ENCODE measurements around the gene SMIM5.

The SMIM5 gene

DNA sequence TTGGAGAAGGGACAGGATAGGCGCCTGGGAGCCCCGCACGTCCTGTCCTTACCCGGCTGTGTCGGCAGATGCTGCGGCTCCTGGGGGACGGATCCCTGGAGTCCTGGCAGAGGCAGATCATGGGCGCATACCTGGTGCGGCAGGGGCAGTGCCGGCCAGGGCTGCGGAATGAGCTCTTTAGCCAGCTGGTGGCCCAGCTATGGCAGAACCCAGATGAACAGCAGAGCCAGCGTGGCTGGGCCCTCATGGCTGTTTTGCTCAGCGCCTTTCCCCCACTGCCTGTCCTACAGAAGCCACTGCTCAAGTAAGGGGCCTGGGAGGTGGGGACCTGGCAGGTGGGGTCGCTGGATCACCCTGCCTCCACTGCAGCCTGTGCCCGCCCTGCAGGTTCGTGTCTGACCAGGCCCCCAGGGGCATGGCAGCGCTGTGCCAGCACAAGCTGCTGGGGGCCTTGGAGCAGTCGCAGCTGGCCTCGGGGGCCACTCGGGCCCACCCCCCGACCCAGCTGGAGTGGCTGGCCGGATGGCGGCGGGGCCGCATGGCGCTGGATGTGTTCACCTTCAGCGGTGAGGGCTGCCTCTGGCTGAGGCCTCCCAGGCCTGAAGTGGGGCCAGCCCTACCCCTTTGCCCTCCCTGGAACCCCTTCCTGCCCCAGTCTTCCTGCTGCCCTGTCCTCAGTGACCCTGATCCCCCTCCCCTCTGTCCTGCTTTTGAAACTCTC is 20.2 kb upstream of the SMIM5 start:
- Mint-ChIP-seq H3K9me3 (no peaks in the 10 kb centered on the region), H3K36me3 (ENCODE audit: low read depth) (peaks cover 82% of the 10 kb centered on the region), H3K27me3 (no peaks in the 10 kb centered on the region), H3K4me1 (ENCODE audit: low read depth) (no peaks in the 10 kb centered on the region), H3K27ac (no peak overlapping the region), H3K4me3 (no peak overlapping the region)
- intact Hi-C loops (cut with micrococcal nuclease) = no loop called here

DNA sequence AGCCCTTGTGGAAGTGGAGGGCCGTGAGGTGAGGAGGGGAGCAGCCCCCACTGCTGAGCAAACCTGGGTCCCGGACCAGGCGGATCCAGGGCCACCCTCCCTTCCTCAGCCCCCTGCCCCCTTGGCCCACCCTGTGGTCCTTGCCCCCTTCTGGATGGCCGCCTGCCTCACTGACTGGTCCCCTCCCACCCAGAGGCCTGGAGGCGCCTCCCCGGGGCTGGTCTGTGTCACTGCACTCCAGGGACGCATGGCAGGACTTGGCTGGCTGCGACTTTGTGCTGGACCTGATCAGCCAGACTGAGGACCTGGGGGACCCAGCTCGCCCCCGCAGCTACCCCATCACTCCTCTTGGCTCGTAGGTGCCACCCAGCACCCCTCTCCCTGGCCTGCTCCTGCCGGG is 19.2 kb upstream of the SMIM5 start:
- Mint-ChIP-seq H3K4me1 (ENCODE audit: low read depth) (no peaks in the 10 kb centered on the region), H3K9me3 (no peaks in the 10 kb centered on the region), H3K27me3 (no peaks in the 10 kb centered on the region), H3K4me3 (no peak overlapping the region), H3K27ac (no peak overlapping the region), H3K36me3 (ENCODE audit: low read depth) (peaks cover 91% of the 10 kb centered on the region)
- intact Hi-C loops (cut with micrococcal nuclease) = no loop called here

DNA sequence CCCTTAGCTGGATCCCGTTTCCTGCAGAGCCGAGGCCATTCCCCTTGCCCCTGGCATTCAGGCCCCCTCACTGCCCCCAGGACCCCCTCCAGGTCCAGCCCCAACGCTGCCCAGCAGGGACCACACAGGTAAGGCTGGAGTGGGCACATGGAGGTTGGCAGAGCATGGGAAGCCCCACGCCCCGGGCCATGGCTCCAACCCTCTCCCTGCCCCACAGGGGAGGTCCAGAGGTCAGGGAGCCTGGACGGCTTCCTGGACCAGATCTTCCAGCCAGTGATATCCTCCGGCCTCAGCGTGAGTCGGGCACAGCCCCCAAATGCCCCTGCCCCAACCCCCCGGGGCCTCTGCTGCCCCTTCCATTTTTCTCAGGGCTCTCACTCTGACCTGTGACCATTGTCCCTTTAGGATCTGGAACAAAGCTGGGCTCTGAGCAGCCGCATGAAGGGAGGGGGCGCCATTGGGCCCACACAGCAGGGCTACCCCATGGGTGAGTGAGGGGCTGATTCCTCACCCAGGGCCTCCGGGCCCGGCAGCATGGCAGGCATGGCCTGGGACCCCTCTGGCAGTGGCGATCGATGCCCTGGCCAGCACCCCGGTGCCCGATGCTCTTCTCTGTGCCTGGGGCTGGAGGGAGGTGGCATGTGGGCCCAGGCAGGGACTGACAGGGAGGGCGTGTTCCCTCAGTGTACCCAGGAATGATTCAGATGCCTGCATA is 18.5 kb upstream of the SMIM5 start:
- no peaks in the 10 kb centered on the region for H3K9me3 Mint-ChIP-seq
- intact Hi-C loops (cut with micrococcal nuclease) = no loop called here
- no peak overlapping the region for H3K27ac Mint-ChIP-seq

GRCh38 chr17:75615301-75615700 is 17.9 kb upstream of the SMIM5 start:
- Mint-ChIP-seq H3K36me3 (ENCODE audit: low read depth) (peaks cover 100% of the 10 kb centered on the region), H3K4me3 (no peak overlapping the region), H3K27me3 (no peaks in the 10 kb centered on the region), H3K4me1 (ENCODE audit: low read depth) (no peaks in the 10 kb centered on the region), H3K9me3 (no peaks in the 10 kb centered on the region), H3K27ac (no peak overlapping the region)
- intact Hi-C loops (cut with micrococcal nuclease) = no loop called here

More for the DNA sequence above, 18.5 kb upstream of the SMIM5 start:
- peaks cover 99% of the 10 kb centered on the region for H3K36me3 Mint-ChIP-seq (ENCODE audit: low read depth)
- H3K27me3 Mint-ChIP-seq = no peaks in the 10 kb centered on the region
- H3K4me3 Mint-ChIP-seq = no peak overlapping the region
- no peaks in the 10 kb centered on the region for H3K4me1 Mint-ChIP-seq (ENCODE audit: low read depth)

DNA sequence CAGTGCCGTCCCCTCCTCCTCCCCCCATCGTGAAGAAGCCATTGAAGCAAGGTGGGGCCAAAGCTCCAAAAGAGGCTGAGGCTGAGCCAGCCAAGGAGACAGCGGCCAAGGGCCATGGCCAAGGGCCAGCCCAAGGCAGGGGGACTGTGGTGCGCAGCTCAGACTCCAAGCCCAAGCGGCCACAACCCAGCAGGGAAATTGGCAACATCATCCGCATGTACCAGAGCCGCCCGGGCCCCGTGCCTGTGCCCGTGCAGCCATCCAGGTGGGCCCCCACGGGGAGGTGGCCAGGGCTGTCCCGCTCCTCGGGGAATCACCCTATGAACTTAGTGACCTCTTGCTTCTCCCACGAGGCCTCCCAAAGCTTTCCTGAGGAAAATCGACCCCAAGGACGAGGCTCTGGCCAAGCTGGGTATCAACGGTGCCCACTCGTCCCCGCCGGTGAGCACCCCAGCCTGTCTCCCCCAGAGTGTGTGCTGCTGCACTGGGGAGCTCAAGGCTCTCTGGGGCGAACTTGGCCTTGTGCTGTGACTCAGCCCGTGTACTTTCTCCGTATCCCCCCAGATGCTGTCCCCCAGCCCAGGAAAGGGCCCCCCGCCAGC is 16.6 kb upstream of the SMIM5 start:
- H3K27me3 Mint-ChIP-seq = no peaks in the 10 kb centered on the region
- H3K36me3 Mint-ChIP-seq (ENCODE audit: low read depth) = peaks cover 100% of the 10 kb centered on the region
- no peaks in the 10 kb centered on the region for H3K9me3 Mint-ChIP-seq
- H3K4me3 Mint-ChIP-seq = no peak overlapping the region
- H3K27ac Mint-ChIP-seq = no peak overlapping the region
- intact Hi-C loops (cut with micrococcal nuclease) = no loop called here
- no peaks in the 10 kb centered on the region for H3K4me1 Mint-ChIP-seq (ENCODE audit: low read depth)

GRCh38 chr17:75617218-75617617 is 16.0 kb upstream of the SMIM5 start:
- no peak overlapping the region for H3K4me3 Mint-ChIP-seq
- intact Hi-C loops (cut with micrococcal nuclease) = no loop called here
- no peak overlapping the region for H3K27ac Mint-ChIP-seq
- no peaks in the 10 kb centered on the region for H3K4me1 Mint-ChIP-seq (ENCODE audit: low read depth)
- no peaks in the 10 kb centered on the region for H3K9me3 Mint-ChIP-seq
- peaks cover 100% of the 10 kb centered on the region for H3K36me3 Mint-ChIP-seq (ENCODE audit: low read depth)
- no peaks in the 10 kb centered on the region for H3K27me3 Mint-ChIP-seq

DNA sequence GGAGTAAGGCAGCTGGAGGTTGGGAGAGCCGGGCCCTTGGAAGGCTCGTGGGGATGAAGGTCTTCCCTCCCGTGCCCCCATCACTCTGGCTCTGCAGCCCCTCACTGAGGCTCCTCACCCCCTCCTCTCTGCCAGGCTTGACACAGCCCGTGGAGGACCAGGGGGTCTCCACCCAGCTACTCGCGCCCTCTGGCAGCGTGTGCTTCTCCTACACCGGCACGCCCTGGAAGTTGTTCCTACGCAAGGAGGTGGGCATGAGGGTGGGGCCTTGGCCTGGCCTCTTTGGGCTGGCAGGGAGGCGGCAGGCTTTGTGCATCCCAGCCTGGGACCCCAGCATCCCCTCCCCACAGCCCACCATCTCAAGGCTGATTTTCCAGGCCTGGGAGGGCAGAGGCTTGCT is 15.6 kb upstream of the SMIM5 start:
- H3K4me3 Mint-ChIP-seq = no peak overlapping the region
- intact Hi-C loops (cut with micrococcal nuclease) = no loop called here
- H3K36me3 Mint-ChIP-seq (ENCODE audit: low read depth) = peaks cover 100% of the 10 kb centered on the region
- no peaks in the 10 kb centered on the region for H3K27me3 Mint-ChIP-seq
- no peak overlapping the region for H3K27ac Mint-ChIP-seq
- H3K9me3 Mint-ChIP-seq = no peaks in the 10 kb centered on the region
- H3K4me1 Mint-ChIP-seq (ENCODE audit: low read depth) = no peaks in the 10 kb centered on the region

DNA sequence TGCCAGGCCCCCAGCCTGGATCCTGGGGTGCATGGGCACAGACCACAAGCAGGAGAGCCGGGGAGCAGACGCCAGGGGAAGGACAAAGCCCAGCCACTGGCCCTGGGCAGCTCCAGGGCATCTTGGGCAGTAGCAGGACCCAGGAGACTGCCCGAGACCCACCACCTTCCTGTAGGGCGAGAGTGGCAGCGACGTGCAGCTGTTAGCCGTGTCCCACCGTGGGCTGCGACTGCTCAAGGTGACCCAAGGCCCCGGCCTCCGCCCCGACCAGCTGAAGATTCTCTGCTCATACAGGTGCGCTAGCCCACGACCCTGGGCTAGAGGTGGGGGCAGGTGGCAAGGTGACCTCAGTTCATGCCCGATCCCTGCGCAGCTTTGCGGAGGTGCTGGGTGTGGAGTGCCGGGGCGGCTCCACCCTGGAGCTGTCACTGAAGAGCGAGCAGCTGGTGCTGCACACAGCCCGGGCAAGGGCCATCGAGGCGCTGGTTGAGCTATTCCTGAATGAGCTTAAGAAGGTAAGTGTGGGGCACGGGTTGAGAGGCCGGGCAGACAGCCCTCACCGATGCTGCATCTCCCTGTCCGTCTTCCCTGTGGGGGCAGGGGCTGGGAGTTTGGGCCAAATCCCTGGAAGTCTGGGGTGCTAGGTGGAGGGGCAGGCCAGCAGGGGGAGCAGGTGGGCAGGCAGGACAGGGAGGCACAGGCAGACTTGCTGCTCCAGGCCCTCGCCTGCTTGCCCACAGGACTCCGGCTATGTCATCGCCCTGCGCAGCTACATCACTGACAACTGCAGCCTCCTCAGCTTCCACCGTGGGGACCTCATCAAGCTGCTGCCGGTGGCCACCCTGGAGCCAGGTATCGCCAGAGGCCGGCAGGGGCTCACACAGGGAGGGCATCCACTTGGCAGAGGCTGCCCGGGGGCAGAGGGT is 13.5 kb upstream of the SMIM5 start:
- Mint-ChIP-seq H3K9me3 (no peaks in the 10 kb centered on the region), H3K27ac (no peak overlapping the region), H3K4me3 (no peak overlapping the region), H3K36me3 (ENCODE audit: low read depth) (peaks cover 98% of the 10 kb centered on the region), H3K4me1 (ENCODE audit: low read depth) (no peaks in the 10 kb centered on the region), H3K27me3 (no peaks in the 10 kb centered on the region)
- intact Hi-C loops (cut with micrococcal nuclease) = no loop called here

DNA sequence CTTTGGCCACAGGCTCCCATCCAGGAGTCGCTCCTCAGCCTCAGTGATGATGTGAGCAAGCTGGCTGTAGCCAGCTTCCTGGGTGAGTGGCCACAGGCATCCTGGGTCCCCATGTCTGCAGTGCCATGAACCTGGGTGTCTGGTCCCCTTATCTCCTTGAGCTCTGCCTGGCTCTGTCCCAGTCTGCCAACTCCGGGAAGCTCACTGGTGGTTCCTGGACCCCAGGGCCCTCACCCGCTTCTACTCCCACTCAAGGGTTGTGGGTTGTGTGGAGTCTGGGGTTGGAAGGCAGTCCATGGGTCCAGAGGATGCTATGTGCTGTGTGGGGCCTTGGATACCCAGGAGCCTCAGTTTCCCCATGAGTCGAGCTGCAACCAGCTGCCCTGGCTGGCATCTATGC is 11.7 kb upstream of the SMIM5 start:
- intact Hi-C loops (cut with micrococcal nuclease) = no loop called here
- Mint-ChIP-seq H3K27ac (no peak overlapping the region), H3K27me3 (no peaks in the 10 kb centered on the region), H3K4me3 (no peak overlapping the region), H3K4me1 (ENCODE audit: low read depth) (no peaks in the 10 kb centered on the region), H3K36me3 (ENCODE audit: low read depth) (peaks cover 98% of the 10 kb centered on the region), H3K9me3 (no peaks in the 10 kb centered on the region)

DNA sequence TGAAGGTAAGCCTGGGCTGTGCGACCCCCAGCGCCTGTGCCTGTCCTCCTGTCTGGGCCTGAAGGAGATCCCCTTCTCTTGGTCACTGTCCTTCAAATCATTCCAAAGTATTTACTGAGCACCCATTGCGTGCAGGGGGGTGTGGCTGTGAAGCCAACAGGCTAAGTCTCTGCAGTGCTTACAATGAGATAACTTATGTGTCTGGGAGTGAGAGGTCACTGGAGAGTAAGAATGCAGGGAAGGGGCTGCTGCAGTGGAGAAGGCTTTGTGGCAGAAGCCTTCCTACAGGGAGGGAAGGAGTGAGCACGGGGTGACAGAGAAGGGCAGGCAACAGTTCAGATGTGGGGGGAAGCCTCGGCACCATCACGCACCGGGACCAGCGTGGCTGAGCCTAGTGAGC is 11.2 kb upstream of the SMIM5 start:
- Mint-ChIP-seq H3K27ac (no peak overlapping the region), H3K9me3 (no peaks in the 10 kb centered on the region), H3K4me1 (ENCODE audit: low read depth) (no peaks in the 10 kb centered on the region), H3K36me3 (ENCODE audit: low read depth) (peaks cover 98% of the 10 kb centered on the region), H3K4me3 (no peak overlapping the region), H3K27me3 (no peaks in the 10 kb centered on the region)
- intact Hi-C loops (cut with micrococcal nuclease) = no loop called here

- Mint-ChIP-seq H3K27ac (no peak overlapping the region), H3K4me3 (no peak overlapping the region), H3K9me3 (no peaks in the 10 kb centered on the region), H3K4me1 (ENCODE audit: low read depth) (no peaks in the 10 kb centered on the region), H3K36me3 (ENCODE audit: low read depth) (peaks cover 98% of the 10 kb centered on the region), H3K27me3 (no peaks in the 10 kb centered on the region)
- intact Hi-C loops (cut with micrococcal nuclease) = no loop called here
Observed at GRCh38 chr17:75622771-75623273, 10.4 kb upstream of the SMIM5 start.

DNA sequence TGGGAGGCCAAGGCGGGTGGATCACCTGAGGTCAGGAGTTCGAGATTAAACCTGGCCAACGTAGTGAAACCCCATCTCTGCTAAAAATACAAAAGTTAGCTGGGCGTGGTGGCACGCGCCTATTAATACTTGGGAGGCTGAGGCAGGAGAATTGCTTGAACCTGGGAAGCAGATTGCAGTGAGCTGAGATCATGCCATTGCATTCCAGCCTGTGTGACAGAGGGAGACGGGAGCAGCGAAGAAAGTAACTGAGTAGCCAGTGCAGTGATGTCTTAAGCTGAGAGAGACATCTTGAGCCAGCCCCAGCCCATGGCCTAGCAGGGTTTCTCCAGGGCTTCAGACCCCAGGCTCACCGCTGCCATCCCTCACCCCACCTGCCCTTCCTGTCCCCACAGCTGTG is 9.8 kb upstream of the SMIM5 start:
- intact Hi-C loops (cut with micrococcal nuclease) = no loop called here
- H3K4me3 Mint-ChIP-seq = no peak overlapping the region
- H3K4me1 Mint-ChIP-seq (ENCODE audit: low read depth) = no peaks in the 10 kb centered on the region
- H3K36me3 Mint-ChIP-seq (ENCODE audit: low read depth) = peaks cover 98% of the 10 kb centered on the region
- no peaks in the 10 kb centered on the region for H3K27me3 Mint-ChIP-seq
- no peaks in the 10 kb centered on the region for H3K9me3 Mint-ChIP-seq
- no peak overlapping the region for H3K27ac Mint-ChIP-seq

- no peak overlapping the region for H3K4me3 Mint-ChIP-seq
- no peaks in the 10 kb centered on the region for H3K4me1 Mint-ChIP-seq (ENCODE audit: low read depth)
- H3K27me3 Mint-ChIP-seq = no peaks in the 10 kb centered on the region
- H3K9me3 Mint-ChIP-seq = no peaks in the 10 kb centered on the region
- peaks cover 98% of the 10 kb centered on the region for H3K36me3 Mint-ChIP-seq (ENCODE audit: low read depth)
- intact Hi-C loops (cut with micrococcal nuclease) = no loop called here
- no peak overlapping the region for H3K27ac Mint-ChIP-seq
Observed at GRCh38 chr17:75624021-75624420, 9.2 kb upstream of the SMIM5 start.
